ENCODE results near the gene FLVCR1. TPM values are rescaled to one million over a fixed set of nuclear protein-coding genes. Genes with fewer than 3 reads are reported as not detected.
"Not testable (repeated sequence)": the region's sequence is repeated elsewhere in the genome, so short reads cannot be mapped to it uniquely, and the experiment has no call there.

Gene FLVCR1
- total RNA-seq, 6 experiments from 2014 or later: 1.6 to 5.8 (median 2.1) TPM

GRCh38 chr1:212860713-212861581, 2.9 kb downstream of the FLVCR1 start:
- peaks cover 0 to 7% (median 0%) of the 10 kb centered on the region in 4 donors for H3K4me1 ChIP-seq
- no peaks in the 10 kb centered on the region for H3K36me3 ChIP-seq
- H3K9me3 ChIP-seq: no peaks in the 10 kb centered on the region
- ATAC-seq: no peak
- 72% methylated on average over 5 of the region's 5 CpGs for WGBS (ENCODE audit: insufficient coverage, low coverage, low lambda C conversion rate, missing lambda C conversion rate)
- intact Hi-C loops (cut with DNase I): no loop called here
- TF ChIP-seq CTCF (IDR thresholded peaks at IDR 0.05): no peak
- no peak for TF ChIP-seq POLR2A (IDR thresholded peaks at IDR 0.05)
- no peak for DNase-seq
- H3K27ac ChIP-seq: no peak overlapping the region
- H3K27me3 ChIP-seq: no peaks in the 10 kb centered on the region
- H3K4me3 ChIP-seq: no peak overlapping the region

GRCh38 chr1:212862111-212862690, 4.1 kb downstream of the FLVCR1 start:
- no peaks in the 10 kb centered on the region for H3K27me3 ChIP-seq
- H3K4me1 ChIP-seq: peaks cover 0 to 7% (median 0%) of the 10 kb centered on the region in 4 donors
- DNase-seq (no peak), ATAC-seq (no peak)
- no peaks in the 10 kb centered on the region for H3K36me3 ChIP-seq
- H3K9me3 ChIP-seq: no peaks in the 10 kb centered on the region
- intact Hi-C loops (cut with DNase I): no loop called here
- H3K4me3 ChIP-seq: no peak overlapping the region
- H3K27ac ChIP-seq: no peak overlapping the region
- TF ChIP-seq POLR2A (IDR thresholded peaks at IDR 0.05): no peak
- no peak for TF ChIP-seq CTCF (IDR thresholded peaks at IDR 0.05)
- 69% methylated on average over 2 of the region's 2 CpGs for WGBS (ENCODE audit: insufficient coverage, low coverage, low lambda C conversion rate, missing lambda C conversion rate)

- ATAC-seq; H3K27me3 ChIP-seq; intact Hi-C loops (cut with DNase I); H3K36me3 ChIP-seq; DNase-seq; H3K4me1 ChIP-seq; H3K27ac ChIP-seq; H3K9me3 ChIP-seq; H3K4me3 ChIP-seq: not testable (repeated sequence)
- WGBS (ENCODE audit: insufficient coverage, low coverage, low lambda C conversion rate, missing lambda C conversion rate): 67% methylated on average over 5 of the region's 10 CpGs
These were observed 5.3 kb downstream of the FLVCR1 start for GRCh38 chr1:212863345-212863744.

GRCh38 chr1:212864201-212864600, 6.1 kb downstream of the FLVCR1 start:
- no peaks in the 10 kb centered on the region for H3K36me3 ChIP-seq
- TF ChIP-seq CTCF (IDR thresholded peaks at IDR 0.05) (no peak), POLR2A (IDR thresholded peaks at IDR 0.05) (no peak)
- peaks cover 0 to 2% (median 0%) of the 10 kb centered on the region in 4 donors for H3K4me1 ChIP-seq
- no peak for DNase-seq
- ATAC-seq: no peak
- H3K4me3 ChIP-seq: no peak overlapping the region
- no peaks in the 10 kb centered on the region for H3K9me3 ChIP-seq
- 95% methylated on average over 4 of the region's 4 CpGs for WGBS (ENCODE audit: insufficient coverage, low coverage, low lambda C conversion rate, missing lambda C conversion rate)
- H3K27me3 ChIP-seq: no peaks in the 10 kb centered on the region
- intact Hi-C loops (cut with DNase I): no loop called here
- H3K27ac ChIP-seq: no peak overlapping the region

- Histone ChIP-seq H3K36me3 (no peaks in the 10 kb centered on the region), H3K9me3 (no peaks in the 10 kb centered on the region), H3K27ac (no peak overlapping the region), H3K27me3 (no peaks in the 10 kb centered on the region), H3K4me3 (no peak overlapping the region), H3K4me1 (no peaks in the 10 kb centered on the region)
- ATAC-seq: no peak
- DNase-seq: no peak
- intact Hi-C loops (cut with DNase I): no loop called here
- 100% methylated on average over 1 of the region's 1 CpG for WGBS (ENCODE audit: insufficient coverage, low coverage, low lambda C conversion rate, missing lambda C conversion rate)
- TF ChIP-seq CTCF (IDR thresholded peaks at IDR 0.05) (no peak), POLR2A (IDR thresholded peaks at IDR 0.05) (no peak)
These were observed 9.1 kb downstream of the FLVCR1 start for GRCh38 chr1:212867192-212867591.

Measured in right lobe of liver (tissue), 6 donors.